NOMO-1 treated with DMSO at 0.1 percent for 48 hours (cell line): Measurements from ENCODE around the gene SOX1.

Experiments used
- DNase-seq: peaks from one replicate; lab custom pipeline; 2025; ENCODE audit not compliant: unreplicated experiment; lab: John Stamatoyannopoulos, UW

The SOX1 gene

GRCh38 chr13:112058519-112058873 is 8.5 kb upstream of the SOX1 start:
- DNase-seq, result no peak

GRCh38 chr13:112058941-112059340 is 8.0 kb upstream of the SOX1 start:
- no peak for DNase-seq

DNA sequence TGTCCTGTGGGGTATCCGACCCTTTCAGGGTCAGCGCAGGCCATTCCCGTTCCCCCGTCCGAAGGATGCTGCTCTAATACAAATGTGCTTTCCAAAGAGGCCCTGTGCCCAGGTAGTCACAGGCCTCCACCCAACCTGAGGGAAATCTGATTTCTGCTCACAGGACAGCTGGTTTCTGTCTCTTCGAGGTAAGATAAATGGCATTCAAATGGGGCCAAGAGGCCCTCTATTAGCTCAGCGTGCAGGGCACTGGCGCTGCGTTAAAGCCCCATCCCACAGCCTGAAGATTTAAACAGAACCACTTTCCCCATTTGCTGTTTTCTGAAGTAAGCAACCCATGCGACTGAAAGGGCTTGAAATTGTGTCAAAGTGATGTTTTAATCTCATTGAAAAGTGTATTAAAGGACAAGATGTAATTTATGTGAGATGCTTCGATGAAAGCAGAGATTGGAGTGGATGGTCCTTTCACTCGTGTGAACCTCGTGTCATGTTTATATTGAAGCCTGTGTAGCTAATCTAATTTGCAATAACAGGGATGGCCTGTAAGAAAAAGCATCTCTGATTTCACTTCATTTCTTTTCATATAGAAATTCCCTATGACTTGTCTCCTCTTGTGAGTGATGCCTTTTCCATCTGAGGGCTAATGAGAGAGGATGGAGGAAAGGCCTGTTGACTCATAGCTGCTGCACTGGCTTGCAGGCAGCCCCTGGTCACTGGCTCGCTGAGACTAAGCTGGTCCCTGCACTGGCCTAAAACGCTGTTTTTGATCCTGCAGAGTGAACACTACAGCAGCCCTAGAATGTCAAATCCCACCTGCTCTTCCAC is 7.3 kb upstream of the SOX1 start:
- no peak for DNase-seq

- DNase-seq, result no peak
Measured at GRCh38 chr13:112060282-112060830, 6.6 kb upstream of the SOX1 start.

DNA sequence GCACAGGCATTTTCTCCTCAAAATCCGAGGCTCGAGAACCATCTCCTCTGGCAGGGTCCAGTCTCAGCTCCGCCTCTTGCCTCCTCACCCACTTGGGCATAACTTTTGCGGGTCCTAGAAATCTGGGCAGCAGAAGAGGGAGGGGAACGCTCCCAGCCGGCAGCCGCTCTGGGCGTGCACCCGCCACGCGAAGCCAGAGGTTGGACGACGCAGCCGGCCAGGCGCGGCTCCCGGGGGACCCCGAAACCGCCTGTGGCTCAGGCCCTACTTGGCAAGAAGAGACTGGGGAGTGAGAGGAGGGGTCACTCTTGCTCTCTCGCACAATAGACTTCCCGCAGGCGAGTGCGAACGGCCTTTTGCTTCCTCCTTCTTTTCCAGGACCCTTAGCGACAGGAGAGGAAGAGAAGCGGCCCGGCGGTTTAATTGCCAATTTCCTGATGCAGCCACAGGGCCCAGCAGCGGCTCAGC is 6.0 kb upstream of the SOX1 start:
- DNase-seq, result no peak

DNA sequence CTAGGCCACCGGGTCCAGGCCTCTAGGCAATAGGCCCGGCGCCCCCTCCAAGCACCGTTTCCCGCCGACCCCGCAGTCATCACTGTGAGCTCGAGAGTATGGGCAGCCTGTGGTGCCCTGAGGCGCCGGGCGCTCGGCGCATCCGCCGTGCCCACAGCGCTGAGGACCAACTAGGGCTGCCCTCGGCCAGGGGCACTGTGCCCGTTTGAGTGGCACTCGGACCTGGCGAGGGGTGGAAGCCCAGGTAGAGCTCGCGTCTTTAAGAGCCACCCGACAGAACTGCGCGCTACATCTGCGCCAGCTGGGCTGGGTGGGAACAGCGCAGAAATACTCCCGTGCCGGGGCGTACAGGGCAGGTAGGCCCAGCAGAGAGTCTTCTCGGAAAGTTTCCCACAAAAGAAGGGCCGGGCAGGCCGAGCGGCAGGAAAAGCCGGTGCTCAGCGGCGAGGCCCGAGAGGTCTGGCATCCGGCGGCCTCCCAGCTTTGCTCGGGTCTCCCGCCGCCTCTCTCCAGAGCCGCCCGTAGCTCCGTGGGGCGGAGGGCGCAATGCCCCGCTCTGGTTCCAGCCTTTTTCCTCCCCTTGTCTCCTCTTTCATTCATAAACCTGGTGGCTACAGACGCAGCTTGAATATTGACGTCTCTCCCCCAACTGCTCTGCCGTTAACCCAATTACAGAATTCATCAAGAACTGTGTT is 5.4 kb upstream of the SOX1 start:
- no peak for DNase-seq

GRCh38 chr13:112062072-112062567 is 4.8 kb upstream of the SOX1 start:
- no peak for DNase-seq

DNA sequence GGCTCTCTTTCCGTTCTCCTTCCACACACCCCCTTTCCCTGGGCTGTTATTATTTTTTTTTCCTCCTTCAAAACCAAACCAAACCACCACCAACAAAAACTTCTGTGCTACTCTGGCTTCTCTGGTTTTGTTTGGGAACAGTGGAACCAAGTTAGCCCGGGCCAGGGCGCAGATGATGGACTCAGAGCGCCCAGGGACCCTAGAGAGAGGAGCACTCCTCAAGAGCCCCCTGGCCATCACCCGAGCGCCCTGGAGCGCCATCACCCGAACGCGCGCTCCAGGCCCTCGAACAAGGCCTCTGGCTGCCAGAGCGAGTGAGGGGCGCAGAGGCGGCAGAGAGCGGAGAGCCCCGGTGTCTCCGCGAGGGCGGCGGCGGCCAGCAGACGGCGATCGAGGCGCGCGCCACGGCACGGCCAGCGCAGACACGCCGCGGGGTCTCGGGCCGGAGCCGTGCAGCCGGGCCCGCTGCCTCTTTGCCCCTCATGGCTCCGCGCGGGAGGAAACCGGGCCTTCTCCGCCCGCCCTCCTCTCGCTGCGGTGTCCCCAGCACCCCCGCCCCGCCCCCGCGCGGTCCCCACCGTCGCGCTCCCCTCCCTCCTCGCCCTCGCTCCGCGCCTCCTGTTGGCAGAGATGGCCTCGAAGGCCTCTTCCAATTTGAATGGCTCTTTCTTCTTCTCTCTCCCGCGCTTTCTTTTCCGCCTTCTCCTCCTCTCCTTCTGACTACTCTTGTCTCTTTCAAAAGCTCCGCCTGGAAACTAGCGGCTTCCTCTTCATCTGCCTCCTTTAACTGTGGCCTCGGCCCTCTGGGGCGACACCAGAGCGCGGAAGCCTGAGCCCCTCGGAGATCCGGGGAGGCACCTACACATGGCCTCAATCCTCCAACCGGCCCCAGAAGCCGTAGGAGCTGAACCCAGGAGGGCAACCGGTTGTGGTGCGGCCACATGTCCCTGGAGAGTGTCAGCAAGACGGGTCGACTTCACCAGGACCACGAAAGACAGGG is 4.1 kb upstream of the SOX1 start:
- no peak for DNase-seq

DNA sequence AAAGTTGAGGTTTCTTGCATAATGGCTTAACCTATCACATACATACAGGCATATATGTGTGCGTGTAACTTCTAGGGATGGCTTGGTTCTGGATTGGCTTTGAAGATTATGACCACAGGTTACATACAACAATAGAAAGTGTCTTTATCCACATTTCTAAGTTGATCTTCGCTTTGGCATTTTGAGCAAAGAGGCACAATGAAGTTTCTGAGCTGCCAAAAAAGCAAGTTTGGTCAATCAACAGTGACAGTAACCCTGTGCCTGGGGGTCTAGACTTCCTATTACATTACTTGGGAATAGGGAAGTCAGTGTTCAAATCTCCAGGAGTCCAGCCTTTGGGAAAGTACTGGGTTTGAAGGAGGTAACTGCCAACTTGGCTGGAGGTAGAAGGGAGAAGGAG is 3.1 kb upstream of the SOX1 start:
- no peak for DNase-seq

DNA sequence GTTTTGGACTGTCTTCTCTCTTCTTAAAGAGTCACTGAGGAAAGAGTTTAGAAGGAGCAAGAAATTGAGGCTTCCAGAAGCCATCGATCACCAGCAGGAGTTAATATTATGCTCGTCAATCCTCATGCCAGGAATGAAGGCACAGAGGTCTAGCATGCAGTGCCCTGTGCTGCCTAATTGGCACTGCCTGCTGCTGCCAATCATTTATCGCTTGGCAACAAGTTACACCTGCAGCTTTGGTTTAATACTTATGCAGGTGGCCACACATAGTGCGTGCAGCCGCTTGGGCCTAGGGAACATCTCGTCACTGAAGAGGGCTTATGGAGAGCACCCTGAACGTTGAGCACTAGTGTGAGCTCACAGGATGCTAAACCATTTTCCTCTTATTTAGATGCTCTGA is 2.7 kb upstream of the SOX1 start:
- DNase-seq, result no peak

- DNase-seq, result no peak
Measured at GRCh38 chr13:112065521-112065866, 1.5 kb upstream of the SOX1 start.

DNA sequence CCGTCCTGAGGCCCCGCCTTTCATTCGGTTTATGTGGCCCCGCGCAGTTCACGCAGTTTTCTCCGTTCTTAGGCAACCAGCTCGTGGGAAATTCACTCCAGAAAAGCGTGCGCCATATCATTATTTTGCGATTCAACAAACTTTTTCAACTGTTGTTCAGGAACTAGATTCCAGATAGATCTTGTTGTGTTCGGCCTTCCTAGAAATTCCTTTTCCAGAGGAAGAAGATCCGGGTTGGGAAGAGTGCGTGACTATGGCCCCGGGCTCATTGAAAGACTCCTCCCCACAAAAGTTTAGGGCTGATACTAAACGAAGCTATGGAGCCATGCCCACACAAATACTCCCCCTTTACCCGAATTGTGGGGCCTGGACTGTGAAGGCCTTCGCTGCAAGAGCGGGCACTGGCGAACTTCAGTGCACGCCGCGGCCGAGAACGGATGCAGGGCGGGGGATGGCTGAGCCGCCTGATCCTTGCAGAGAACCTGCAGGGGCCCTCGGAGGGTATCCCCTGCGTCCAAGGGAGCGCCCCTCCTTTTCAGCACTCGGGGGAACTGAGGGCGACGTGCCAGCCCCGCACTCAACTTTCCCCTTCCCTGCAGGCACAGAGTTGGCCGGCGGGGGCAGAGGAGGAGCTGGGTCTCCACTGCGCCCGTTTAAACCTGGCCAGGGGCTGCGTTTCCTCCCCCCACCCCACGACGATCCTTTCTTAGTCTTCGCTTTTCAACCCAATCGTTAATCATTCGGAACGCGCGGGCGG is 904 bp upstream of the SOX1 start:
- no peak for DNase-seq

DNA sequence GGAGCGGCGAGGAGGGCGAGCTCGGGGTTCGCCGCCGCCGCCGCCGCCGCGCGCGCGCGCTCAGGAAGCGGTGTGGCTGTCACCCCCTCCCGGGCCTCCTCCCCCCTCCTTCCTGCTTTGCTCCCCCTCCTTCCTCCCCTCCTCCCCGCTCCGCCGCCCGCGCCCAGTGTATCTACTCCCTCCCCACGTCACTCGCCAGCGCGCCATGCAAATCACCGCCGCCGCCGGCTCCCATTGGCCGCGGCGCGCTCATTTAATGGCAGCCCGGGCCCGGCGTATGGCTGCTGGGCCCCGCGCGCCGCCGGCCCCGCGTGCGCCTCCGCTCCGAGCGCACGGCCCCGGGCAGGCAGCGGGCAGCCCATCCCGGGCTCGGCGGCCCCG is 335 bp upstream of the SOX1 start:
- no peak for DNase-seq

DNA sequence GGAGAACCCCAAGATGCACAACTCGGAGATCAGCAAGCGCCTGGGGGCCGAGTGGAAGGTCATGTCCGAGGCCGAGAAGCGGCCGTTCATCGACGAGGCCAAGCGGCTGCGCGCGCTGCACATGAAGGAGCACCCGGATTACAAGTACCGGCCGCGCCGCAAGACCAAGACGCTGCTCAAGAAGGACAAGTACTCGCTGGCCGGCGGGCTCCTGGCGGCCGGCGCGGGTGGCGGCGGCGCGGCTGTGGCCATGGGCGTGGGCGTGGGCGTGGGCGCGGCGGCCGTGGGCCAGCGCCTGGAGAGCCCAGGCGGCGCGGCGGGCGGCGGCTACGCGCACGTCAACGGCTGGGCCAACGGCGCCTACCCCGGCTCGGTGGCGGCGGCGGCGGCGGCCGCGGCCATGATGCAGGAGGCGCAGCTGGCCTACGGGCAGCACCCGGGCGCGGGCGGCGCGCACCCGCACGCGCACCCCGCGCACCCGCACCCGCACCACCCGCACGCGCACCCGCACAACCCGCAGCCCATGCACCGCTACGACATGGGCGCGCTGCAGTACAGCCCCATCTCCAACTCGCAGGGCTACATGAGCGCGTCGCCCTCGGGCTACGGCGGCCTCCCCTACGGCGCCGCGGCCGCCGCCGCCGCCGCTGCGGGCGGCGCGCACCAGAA is 1.1 kb downstream of the SOX1 start:
- DNase-seq, result no peak

DNA sequence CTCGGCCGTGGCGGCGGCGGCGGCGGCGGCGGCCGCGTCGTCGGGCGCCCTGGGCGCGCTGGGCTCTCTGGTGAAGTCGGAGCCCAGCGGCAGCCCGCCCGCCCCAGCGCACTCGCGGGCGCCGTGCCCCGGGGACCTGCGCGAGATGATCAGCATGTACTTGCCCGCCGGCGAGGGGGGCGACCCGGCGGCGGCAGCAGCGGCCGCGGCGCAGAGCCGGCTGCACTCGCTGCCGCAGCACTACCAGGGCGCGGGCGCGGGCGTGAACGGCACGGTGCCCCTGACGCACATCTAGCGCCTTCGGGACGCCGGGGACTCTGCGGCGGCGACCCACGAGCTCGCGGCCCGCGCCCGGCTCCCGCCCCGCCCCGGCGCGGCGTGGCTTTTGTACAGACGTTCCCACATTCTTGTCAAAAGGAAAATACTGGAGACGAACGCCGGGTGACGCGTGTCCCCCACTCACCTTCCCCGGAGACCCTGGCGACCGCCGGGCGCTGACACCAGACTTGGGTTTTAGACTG is 1.7 kb downstream of the SOX1 start:
- no peak for DNase-seq

DNA sequence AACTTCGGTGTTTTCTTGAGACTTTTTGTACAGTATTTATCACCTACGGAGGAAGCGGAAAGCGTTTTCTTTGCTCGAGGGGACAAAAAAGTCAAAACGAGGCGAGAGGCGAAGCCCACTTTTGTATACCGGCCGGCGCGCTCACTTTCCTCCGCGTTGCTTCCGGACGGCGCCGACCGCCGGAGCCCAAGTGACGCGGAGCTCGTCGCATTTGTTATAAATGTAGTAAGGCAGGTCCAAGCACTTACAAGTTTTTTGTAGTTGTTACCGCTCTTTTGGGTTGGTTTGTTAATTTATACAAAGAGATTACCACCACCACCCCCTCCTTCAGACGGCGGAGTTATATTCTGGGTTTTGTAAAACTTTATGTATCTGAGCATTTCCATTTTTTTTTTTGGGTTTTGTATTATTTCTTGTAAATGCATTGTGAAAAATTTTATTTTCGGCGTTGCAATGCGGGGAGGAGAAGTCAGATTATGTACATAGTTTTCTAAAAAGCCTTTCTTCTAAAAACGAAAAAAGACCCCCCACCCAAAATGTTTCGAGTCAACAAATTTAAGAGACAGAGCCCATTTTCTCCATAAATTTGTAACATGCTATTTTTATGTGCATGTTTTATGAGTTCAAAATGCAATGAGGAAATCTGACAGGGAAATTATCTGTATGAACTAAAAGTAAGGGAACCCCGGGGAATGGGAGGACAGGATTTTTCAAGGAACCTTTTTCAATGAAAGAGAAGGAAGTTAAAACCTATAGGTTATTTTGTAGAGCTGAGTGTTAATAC is 2.3 kb downstream of the SOX1 start:
- DNase-seq, result no peak

- DNase-seq, result no peak
Measured at GRCh38 chr13:112069845-112070251, 2.9 kb downstream of the SOX1 start.

GRCh38 chr13:112071102-112071722 is 4.3 kb downstream of the SOX1 start:
- DNase-seq, result no peak
